HCT116 (cell line): ENCODE results near the gene RNPEPL1.

Source experiments
- ELF1 ChIP-seq: IDR thresholded peaks from 2 replicates; pipeline ENCODE4 v1.6.1; 2012; ENCODE audit warnings: low read depth, borderline replicate concordance
- EZH2 ChIP-seq: fragments of 200-600 bp; sonication (generic); IDR thresholded peaks from 2 replicates; pipeline ENCODE4 v1.6.1; 2017; ENCODE audit warnings: antibody characterized with exemption, mixed run types
- EZH2phosphoT487 ChIP-seq: fragments of 200-600 bp; IDR thresholded peaks from 2 replicates; pipeline ENCODE4 v1.6.1; 2018; ENCODE audit warnings: antibody characterized with exemption, borderline replicate concordance
- JUND ChIP-seq: IDR thresholded peaks from 2 replicates; pipeline ENCODE4 v1.6.1; 2012
- POLR2A ChIP-seq: IDR thresholded peaks from 2 replicates; pipeline ENCODE4 v1.7.0; 2011; ENCODE audit warnings: borderline replicate concordance; ENCODE audit not compliant: insufficient read depth, insufficient read length; ENCODE audit errors: extremely low read depth
- RAD21 ChIP-seq: IDR thresholded peaks from 2 replicates; pipeline ENCODE4 v1.6.1; 2012; ENCODE audit warnings: low read depth, mild to moderate bottlenecking
- SP1 ChIP-seq: IDR thresholded peaks from 2 replicates; pipeline ENCODE4 v1.6.1; 2012; ENCODE audit warnings: low read depth
- SRF ChIP-seq: IDR thresholded peaks from 2 replicates; pipeline ENCODE4 v1.6.1; 2012; ENCODE audit warnings: low read depth
- YY1 ChIP-seq: IDR thresholded peaks from 2 replicates; pipeline ENCODE4 v1.6.1; 2011; ENCODE audit warnings: low read length, low read depth, moderate library complexity, mild to moderate bottlenecking; ENCODE audit not compliant: insufficient replicate concordance; ENCODE audit errors: extremely low read depth
- TF ChIP-seq, protein P1 (sequence below), 3 experiments: fragments of 200-600 bp in 1 of 3; sonication (generic) in 1 of 3; IDR thresholded peaks in 2 of 3; conservative IDR thresholded peaks in 1 of 3; 2 replicates each; pipeline ENCODE4 v1.5.1; 2012 to 2017; ENCODE audit warnings: low read depth in 2 of 3, low read length in 2 of 3, antibody characterized with exemption in 1 of 3, borderline replicate concordance in 1 of 3, control low read depth in 1 of 3, mild to moderate bottlenecking in 1 of 3, mixed read lengths in 1 of 3, mixed run types in 1 of 3, moderate library complexity in 1 of 3; ENCODE audit not compliant: insufficient read depth in 1 of 3

DNA sequence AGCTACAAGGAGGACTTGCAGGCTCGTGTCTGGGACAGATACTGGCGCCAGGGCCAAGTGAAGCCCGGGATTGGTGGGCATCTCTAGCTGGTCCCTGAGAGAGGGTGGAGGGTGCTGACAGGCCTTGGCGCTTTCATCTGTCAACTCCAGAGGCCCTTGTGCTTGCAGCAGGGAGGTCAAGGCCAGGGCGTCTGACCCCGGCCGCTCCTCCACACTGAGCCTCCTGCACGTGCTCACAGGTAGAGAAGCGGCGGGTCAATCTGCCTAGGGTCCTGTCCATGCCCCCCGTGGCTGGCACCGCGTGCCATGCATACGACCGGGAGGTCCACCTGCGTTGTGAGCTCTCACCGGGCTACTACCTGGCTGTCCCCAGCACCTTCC lies 27.8 kb downstream of the RNPEPL1 start:
- TF ChIP-seq, protein P1, sequence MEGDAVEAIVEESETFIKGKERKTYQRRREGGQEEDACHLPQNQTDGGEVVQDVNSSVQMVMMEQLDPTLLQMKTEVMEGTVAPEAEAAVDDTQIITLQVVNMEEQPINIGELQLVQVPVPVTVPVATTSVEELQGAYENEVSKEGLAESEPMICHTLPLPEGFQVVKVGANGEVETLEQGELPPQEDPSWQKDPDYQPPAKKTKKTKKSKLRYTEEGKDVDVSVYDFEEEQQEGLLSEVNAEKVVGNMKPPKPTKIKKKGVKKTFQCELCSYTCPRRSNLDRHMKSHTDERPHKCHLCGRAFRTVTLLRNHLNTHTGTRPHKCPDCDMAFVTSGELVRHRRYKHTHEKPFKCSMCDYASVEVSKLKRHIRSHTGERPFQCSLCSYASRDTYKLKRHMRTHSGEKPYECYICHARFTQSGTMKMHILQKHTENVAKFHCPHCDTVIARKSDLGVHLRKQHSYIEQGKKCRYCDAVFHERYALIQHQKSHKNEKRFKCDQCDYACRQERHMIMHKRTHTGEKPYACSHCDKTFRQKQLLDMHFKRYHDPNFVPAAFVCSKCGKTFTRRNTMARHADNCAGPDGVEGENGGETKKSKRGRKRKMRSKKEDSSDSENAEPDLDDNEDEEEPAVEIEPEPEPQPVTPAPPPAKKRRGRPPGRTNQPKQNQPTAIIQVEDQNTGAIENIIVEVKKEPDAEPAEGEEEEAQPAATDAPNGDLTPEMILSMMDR (IDR thresholded peaks at IDR 0.05 in 2 of 3, conservative IDR thresholded peaks at IDR 0.05 in 1 of 3; ENCODE audit: borderline replicate concordance in 1 of 3, insufficient read depth in 1 of 3, low read depth in 2 of 3, low read length in 2 of 3), result no peak
- TF ChIP-seq EZH2phosphoT487, result no peak
- no peak for TF ChIP-seq POLR2A
- TF ChIP-seq EZH2, result no peak
- TF ChIP-seq RAD21, result no peak
- TF ChIP-seq SRF, result no peak
- TF ChIP-seq ELF1, result no peak
- TF ChIP-seq JUND, result no peak
- no peak for TF ChIP-seq YY1
- no peak for TF ChIP-seq SP1
